ENCODE results near the gene USF3. TPM values are rescaled to one million over a fixed set of nuclear protein-coding genes. Genes with fewer than 3 reads are reported as not detected.

USF3 gene
- total and polyA plus RNA-seq, 7 donors: 3.5 to 21.9 (median 10.7) TPM

GRCh38 chr3:113600418-113601182, 95.8 kb downstream of the USF3 start:
- no peaks in the 10 kb centered on the region for H3K9me3 ChIP-seq
- intact Hi-C loops (cut with DNase I): no loop called here
- WGBS, 2 donors: 83 to 84% methylated on average over 2 of the region's 2 CpGs
- H3K27me3 ChIP-seq: no peaks in the 10 kb centered on the region
- TF ChIP-seq POLR2AphosphoS5 (IDR thresholded peaks at IDR 0.05): no peak
- TF ChIP-seq EP300 (IDR thresholded peaks at IDR 0.05): no peak
- no peak for TF ChIP-seq POLR2A (IDR thresholded peaks at IDR 0.05)
- TF ChIP-seq CTCF (IDR thresholded peaks at IDR 0.05): no peak
- H3K36me3 ChIP-seq: no peaks in the 10 kb centered on the region
- H3K27ac ChIP-seq: no peak overlapping the region
- DNase-seq: no peak
- H3K4me3 ChIP-seq: no peak overlapping the region
- no peaks in the 10 kb centered on the region for H3K4me1 ChIP-seq

Small RNA genes within 50 kb of the gene (small RNA-seq; reads per million reads assigned to genes)
- gene RN7SL767P: 0 reads per million in 3 donors

Other genes starting within 250 kb of the USF3 start
- 10 to 100 TPM in 3 of 4 donors, 1 to 10 TPM in 1; 10.0 to 43.2 (median 15.1) TPM for gene SPICE1, start 181.5 kb downstream of the USF3 start, total RNA-seq
- gene SPICE1, start 181.5 kb downstream of the USF3 start, polyA plus RNA-seq: 1 to 10 TPM; 5.3 to 6.0 (median 6.0) TPM
- 1 to 10 TPM in 2 of 4 donors, under 1 TPM in 2; 0.49 to 1.9 (median 0.94) TPM for gene SIDT1, start 164.1 kb downstream of the USF3 start, total RNA-seq
- gene SIDT1, start 164.1 kb downstream of the USF3 start, polyA plus RNA-seq: 10 to 100 TPM in 1 of 3 donors, 1 to 10 TPM in 2; 1.4 to 16.7 (median 6.0) TPM
- gene NAA50, start 49.6 kb upstream of the USF3 start, total RNA-seq: 10 to 100 TPM; 51.0 to 89.9 (median 75.8) TPM
- gene NAA50, start 49.6 kb upstream of the USF3 start, polyA plus RNA-seq: 10 to 100 TPM; 29.4 to 66.6 (median 40.5) TPM
- 10 to 100 TPM; 19.4 to 34.6 (median 26.1) TPM for gene ATP6V1A, start 50.4 kb upstream of the USF3 start, total RNA-seq
- 10 to 100 TPM; 15.0 to 22.2 (median 19.4) TPM for gene ATP6V1A, start 50.4 kb upstream of the USF3 start, polyA plus RNA-seq
- gene GRAMD1C, start 142.1 kb upstream of the USF3 start, total RNA-seq: 1 to 10 TPM in 2 of 4 donors, under 1 TPM in 2; 0.27 to 3.6 (median 0.95) TPM
- gene GRAMD1C, start 142.1 kb upstream of the USF3 start, polyA plus RNA-seq: 10 to 100 TPM in 1 of 3 donors, 1 to 10 TPM in 2; 4.9 to 12.3 (median 5.4) TPM